ENCODE measurements around the gene PHF21A.
"Not testable (repeated sequence)": the region's sequence is repeated elsewhere in the genome, so short reads cannot be mapped to it uniquely, and the experiment has no call there.

PHF21A gene

DNA sequence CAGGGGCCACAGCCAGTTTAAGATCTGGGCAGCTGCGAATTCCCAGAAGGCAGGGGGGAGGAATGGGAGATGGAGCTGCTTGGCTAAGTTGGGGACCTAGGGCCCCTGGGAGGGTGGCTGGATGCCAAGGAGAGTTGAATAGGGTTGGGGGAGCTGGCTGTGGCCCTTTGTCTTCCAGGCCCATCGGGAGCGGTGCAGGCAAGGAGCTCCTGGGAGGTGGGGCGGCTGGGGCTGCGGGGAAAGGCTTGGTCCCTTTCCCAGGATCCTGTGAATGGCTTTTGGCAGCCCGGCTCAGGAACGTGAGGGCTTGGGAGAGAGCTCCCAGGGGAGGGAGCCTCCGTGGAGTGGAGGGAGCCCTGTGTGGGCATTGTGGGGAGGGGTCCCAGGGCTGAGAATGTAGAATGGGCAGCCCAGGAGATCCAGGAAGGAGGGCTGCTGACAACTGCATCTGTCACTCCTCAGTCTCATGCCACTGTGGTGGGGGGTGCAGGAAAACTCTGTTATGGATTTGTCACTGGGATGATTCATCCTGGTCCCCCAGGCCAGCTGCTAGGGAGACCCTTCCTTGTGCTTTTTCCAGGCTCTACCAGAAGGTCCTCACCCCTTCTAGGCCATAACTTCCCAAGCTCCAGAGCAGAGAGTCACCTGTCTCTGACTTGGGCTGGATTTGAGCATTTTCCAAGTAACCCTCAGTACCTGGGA, 220.2 kb downstream of the PHF21A start:
- no peak overlapping the region for H3K27ac ChIP-seq
- peak overlapping the region; percentile 82 for H3K4me2 ChIP-seq (ENCODE audit: low read length)
- no peak overlapping the region for H2AFZ ChIP-seq
- H3K36me3 ChIP-seq (ENCODE audit: control insufficient read depth, insufficient read depth, low read length), result no peaks in the 10 kb centered on the region
- H3K79me2 ChIP-seq, result peaks cover 5% of the 10 kb centered on the region
- peak overlapping the region; percentile 49 for H3K4me3 ChIP-seq (ENCODE audit: low read depth, low read length)
- H3K9me3 ChIP-seq (ENCODE audit: control insufficient read depth, low read length), result no peaks in the 10 kb centered on the region
- TF ChIP-seq, protein P1, sequence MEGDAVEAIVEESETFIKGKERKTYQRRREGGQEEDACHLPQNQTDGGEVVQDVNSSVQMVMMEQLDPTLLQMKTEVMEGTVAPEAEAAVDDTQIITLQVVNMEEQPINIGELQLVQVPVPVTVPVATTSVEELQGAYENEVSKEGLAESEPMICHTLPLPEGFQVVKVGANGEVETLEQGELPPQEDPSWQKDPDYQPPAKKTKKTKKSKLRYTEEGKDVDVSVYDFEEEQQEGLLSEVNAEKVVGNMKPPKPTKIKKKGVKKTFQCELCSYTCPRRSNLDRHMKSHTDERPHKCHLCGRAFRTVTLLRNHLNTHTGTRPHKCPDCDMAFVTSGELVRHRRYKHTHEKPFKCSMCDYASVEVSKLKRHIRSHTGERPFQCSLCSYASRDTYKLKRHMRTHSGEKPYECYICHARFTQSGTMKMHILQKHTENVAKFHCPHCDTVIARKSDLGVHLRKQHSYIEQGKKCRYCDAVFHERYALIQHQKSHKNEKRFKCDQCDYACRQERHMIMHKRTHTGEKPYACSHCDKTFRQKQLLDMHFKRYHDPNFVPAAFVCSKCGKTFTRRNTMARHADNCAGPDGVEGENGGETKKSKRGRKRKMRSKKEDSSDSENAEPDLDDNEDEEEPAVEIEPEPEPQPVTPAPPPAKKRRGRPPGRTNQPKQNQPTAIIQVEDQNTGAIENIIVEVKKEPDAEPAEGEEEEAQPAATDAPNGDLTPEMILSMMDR (IDR thresholded peaks at IDR 0.05), result no peak
- H3K4me1 ChIP-seq, result peaks cover 23% of the 10 kb centered on the region
- H3K27me3 ChIP-seq (ENCODE audit: control insufficient read depth, insufficient read depth, low read length), result no peaks in the 10 kb centered on the region
- no peak overlapping the region for H3K9ac ChIP-seq

DNA sequence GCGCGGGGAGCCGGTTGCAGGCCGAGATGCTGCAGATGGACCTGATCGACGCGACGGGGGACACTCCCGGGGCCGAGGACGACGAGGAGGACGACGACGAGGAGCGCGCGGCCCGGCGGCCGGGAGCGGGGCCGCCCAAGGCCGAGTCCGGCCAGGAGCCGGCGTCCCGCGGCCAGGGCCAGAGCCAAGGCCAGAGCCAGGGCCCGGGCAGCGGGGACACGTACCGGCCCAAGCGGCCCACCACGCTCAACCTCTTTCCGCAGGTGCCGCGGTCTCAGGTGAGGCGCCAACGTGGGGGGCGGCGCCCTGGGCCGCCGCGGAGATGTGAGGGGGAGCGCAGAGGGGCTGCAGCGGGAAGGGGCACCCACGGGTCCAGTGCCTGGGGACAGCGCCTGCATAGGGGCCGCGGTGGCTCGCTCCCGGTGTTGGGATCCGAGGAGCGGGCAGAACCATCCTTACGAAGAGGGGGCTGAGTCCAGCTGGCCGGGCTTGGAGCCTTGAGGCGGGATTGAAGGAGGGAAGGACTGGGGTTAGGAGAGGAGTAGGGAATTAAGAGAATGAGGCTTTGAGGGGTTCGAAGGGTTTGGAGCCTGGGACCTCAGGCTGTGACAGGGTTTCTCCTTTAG, 221.0 kb downstream of the PHF21A start:
- H3K9me3 ChIP-seq (ENCODE audit: control insufficient read depth, low read length); H2AFZ ChIP-seq; H3K27me3 ChIP-seq (ENCODE audit: control insufficient read depth, insufficient read depth, low read length); H3K27ac ChIP-seq; H3K79me2 ChIP-seq; H3K9ac ChIP-seq; H3K36me3 ChIP-seq (ENCODE audit: control insufficient read depth, insufficient read depth, low read length): not testable (repeated sequence)
- Histone ChIP-seq H3K4me1 (peaks cover 27% of the 10 kb centered on the region), H3K4me2 (ENCODE audit: low read length) (peak overlapping the region; percentile 82), H3K4me3 (ENCODE audit: low read depth, low read length) (peak overlapping the region; percentile 49)

DNA sequence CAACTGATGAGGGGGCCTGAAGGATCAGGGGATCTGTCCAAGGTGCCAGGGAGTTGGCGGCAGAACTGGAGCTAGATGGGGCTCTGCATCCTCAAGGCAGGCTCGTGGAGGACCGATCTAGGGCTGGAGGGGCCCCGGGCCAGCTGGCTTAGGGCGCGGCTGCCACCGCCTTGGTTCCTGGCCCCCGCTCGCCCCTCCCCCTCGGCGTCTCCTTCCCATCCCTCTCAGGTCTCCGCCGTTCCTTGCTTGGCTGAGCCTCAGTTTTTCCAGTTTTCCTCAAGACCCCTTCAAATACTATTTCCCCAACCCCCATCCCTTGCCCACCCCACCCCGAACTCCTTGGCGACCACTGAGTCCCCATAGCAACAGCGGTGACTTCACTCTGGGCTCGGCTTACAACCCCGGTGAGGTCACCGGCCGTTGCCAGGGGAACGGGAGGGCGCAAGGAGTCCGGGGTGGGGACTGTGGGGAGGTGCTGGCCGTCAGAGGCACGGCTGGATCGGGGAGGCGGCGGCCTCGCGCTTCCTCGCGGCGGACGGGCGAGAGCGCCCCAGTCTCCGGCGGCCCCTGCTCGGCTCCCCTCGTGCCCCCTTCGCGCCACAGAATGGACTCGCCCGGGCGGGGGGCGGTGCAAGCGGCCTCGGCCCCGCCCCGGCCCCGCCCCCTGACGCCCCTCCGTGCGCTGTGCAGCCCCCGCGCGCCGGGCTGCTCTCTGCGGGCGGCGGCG, 221.6 kb downstream of the PHF21A start:
- TF ChIP-seq, protein P1 (IDR thresholded peaks at IDR 0.05), result no peak
- H3K4me2 ChIP-seq (ENCODE audit: low read length), result peak overlapping the region; percentile 65
- peak overlapping the region; percentile 50 for H2AFZ ChIP-seq
- no peaks in the 10 kb centered on the region for H3K27me3 ChIP-seq (ENCODE audit: control insufficient read depth, insufficient read depth, low read length)
- H3K79me2 ChIP-seq, result peaks cover 5% of the 10 kb centered on the region
- no peaks in the 10 kb centered on the region for H3K36me3 ChIP-seq (ENCODE audit: control insufficient read depth, insufficient read depth, low read length)
- H3K4me3 ChIP-seq (ENCODE audit: low read depth, low read length), result peak overlapping the region; percentile 40
- H3K27ac ChIP-seq, result peak overlapping the region; percentile 42
- H3K4me1 ChIP-seq, result peaks cover 27% of the 10 kb centered on the region
- H3K9me3 ChIP-seq (ENCODE audit: control insufficient read depth, low read length), result no peaks in the 10 kb centered on the region
- no peak overlapping the region for H3K9ac ChIP-seq

DNA sequence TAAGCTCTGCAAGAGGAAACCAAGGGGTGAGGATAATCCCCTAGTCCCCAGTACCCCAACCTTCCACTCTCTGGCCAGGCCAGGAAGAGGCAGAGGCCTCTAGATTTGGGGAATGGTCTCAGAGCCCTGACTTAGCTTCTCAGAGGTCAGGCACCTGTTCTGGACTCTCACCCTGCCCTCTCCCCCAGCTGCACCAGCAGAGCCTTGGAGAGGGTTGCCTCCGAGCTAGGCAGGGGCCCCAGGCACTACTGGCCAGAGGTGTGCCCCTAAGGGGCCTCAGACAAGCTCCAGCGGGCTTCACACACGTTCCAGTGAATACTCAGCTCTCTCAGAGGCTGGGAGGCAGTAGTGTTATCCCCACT, 222.2 kb downstream of the PHF21A start:
- Histone ChIP-seq H3K27ac (peak overlapping the region; percentile 42), H3K4me3 (ENCODE audit: low read depth, low read length) (peak overlapping the region; percentile 40), H3K9ac (no peak overlapping the region), H3K4me1 (peaks cover 27% of the 10 kb centered on the region), H3K79me2 (peaks cover 5% of the 10 kb centered on the region), H3K4me2 (ENCODE audit: low read length) (peak overlapping the region; percentile 65), H3K9me3 (ENCODE audit: control insufficient read depth, low read length) (no peaks in the 10 kb centered on the region), H3K27me3 (ENCODE audit: control insufficient read depth, insufficient read depth, low read length) (no peaks in the 10 kb centered on the region), H2AFZ (peak overlapping the region; percentile 50), H3K36me3 (ENCODE audit: control insufficient read depth, insufficient read depth, low read length) (no peaks in the 10 kb centered on the region)
- TF ChIP-seq, protein P1 (IDR thresholded peaks at IDR 0.05), result no peak

DNA sequence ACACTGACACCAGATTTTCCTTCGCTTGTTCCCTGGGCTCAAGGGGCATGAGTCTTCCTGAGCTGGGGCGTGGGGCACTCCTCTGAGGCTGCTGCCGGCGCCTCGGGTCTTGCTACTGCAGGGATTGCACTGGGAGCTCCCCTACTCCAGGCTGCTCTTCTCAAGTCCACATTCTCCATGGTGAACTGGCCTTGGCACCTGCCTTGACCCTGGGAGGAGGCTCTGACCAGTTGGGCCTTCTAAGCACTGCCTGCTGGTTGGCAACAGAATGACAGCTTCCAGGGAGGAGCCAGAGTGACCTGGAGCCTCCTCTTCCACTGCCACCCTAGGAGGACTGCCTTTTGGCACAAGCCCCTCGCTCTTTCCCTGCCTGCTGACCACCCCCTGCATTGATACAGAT, 223.7 kb downstream of the PHF21A start:
- Histone ChIP-seq H3K9me3 (ENCODE audit: control insufficient read depth, low read length) (no peaks in the 10 kb centered on the region), H3K27ac (no peak overlapping the region), H3K4me1 (peaks cover 27% of the 10 kb centered on the region), H3K4me2 (ENCODE audit: low read length) (no peak overlapping the region), H3K9ac (no peak overlapping the region), H3K4me3 (ENCODE audit: low read depth, low read length) (no peak overlapping the region), H2AFZ (no peak overlapping the region), H3K79me2 (peaks cover 5% of the 10 kb centered on the region), H3K36me3 (ENCODE audit: control insufficient read depth, insufficient read depth, low read length) (no peaks in the 10 kb centered on the region), H3K27me3 (ENCODE audit: control insufficient read depth, insufficient read depth, low read length) (no peaks in the 10 kb centered on the region)
- TF ChIP-seq, protein P1 (IDR thresholded peaks at IDR 0.05), result no peak
